Activated CD4-positive, alpha-beta memory T cell treated with anti-CD3 and anti-CD28 coated beads for 36 hours (primary cell): ENCODE results near the gene TENT5A. TPM values are rescaled to one million over a fixed set of nuclear protein-coding genes. Genes with fewer than 3 reads are reported as not detected.

Source experiments
- CTCF ChIA-PET: fragments of 350-600 bp; sonication (Branson Sonifier 250); formaldehyde crosslinking; loops from one replicate; lab custom pipeline; 2021; ENCODE audit warnings: antibody characterized with exemption, inconsistent platforms; lab: Charles Lee
- POLR2A ChIA-PET: fragments of 350-600 bp; sonication (Branson Sonifier 250); formaldehyde crosslinking; loops from one replicate; lab custom pipeline; 2021; ENCODE audit warnings: antibody characterized with exemption; lab: Charles Lee
- DNase-seq: peaks from one replicate; pipeline ENCODE4 v3.0.0-alpha.2; 2020
- H3K27ac Mint-ChIP-seq: one replicate; pipeline ENCODE4 v1.8.0; 2021; ENCODE audit warnings: mixed read lengths
- H3K27me3 Mint-ChIP-seq: one replicate; pipeline ENCODE4 v1.8.0; 2021; ENCODE audit warnings: mixed read lengths
- H3K36me3 Mint-ChIP-seq: one replicate; pipeline ENCODE4 v1.8.0; 2021; ENCODE audit warnings: mixed read lengths
- H3K4me1 Mint-ChIP-seq: one replicate; pipeline ENCODE4 v1.8.0; 2021; ENCODE audit warnings: low read depth, mixed read lengths
- H3K4me3 Mint-ChIP-seq: one replicate; pipeline ENCODE4 v1.8.0; 2021; ENCODE audit warnings: mild to moderate bottlenecking, mixed read lengths
- H3K9me3 Mint-ChIP-seq: one replicate; pipeline ENCODE4 v1.8.0; 2021; ENCODE audit warnings: mixed read lengths
- intact Hi-C: fragments of 100-400 bp; cut with micrococcal nuclease; formaldehyde crosslinking; loops from one replicate; pipeline ENCODE4 v1.15.1; 2023
- total RNA-seq, 2 experiments: library from RNA; stranded (reverse); gene quantifications; one replicate each; pipeline ENCODE4 v1.2.3, GENCODE V29; 2021

TENT5A gene
- total RNA-seq, 2 experiments from 2014 or later: 0.51 to 1.1 TPM

DNA sequence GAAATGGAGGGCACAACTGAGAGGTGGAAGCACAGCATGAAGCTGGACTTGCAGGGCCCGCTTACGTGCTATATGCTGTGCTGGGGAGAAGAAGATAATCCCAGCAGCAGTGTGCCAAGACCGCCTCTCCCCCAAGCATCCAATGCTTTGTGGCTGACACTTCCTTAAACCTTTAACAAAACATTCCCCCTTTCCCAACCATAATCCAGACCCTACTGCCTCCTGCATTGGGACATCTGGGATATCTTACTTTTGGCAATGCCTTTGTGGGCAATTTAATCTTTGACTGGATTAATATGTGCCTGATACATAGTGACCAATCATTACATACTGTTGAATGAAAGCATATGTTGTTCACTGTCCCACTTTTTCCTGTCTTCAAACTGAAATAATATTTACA lies 3.1 kb upstream of the TENT5A start:
- H3K9me3 Mint-ChIP-seq: no peaks in the 10 kb centered on the region
- H3K4me3 Mint-ChIP-seq: no peak overlapping the region

DNA sequence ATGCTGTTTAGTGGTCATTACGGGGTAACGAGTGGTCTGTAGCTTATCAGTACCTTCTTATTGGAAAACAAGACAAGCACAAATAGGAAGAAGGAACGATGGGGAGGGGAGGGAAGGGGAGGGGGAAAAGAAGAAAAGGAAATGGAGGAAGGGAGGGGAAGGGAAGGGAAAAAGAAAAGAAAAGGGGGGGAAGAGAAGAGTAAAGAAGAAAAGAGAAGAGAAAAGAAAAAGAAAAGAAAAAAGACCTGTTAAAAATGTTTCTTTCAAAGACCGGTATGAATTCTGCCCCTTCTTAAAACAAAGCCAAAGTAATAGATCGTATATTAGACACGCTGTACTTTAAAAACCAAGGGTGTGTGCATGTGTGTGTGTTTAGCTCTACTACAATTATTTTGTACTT lies 2.4 kb upstream of the TENT5A start:
- intact Hi-C loops: loop anchor here (5.0 kb wide), 3 partner anchors 303 to 1808 kb away; partner anchors contain the start of gene ELOVL4
- Mint-ChIP-seq H3K4me1 (peaks cover 26% of the 10 kb centered on the region), H3K9me3 (no peaks in the 10 kb centered on the region), H3K27ac (no peak overlapping the region), H3K36me3 (peaks cover 1% of the 10 kb centered on the region), H3K4me3 (no peak overlapping the region), H3K27me3 (peaks cover 17% of the 10 kb centered on the region)
- POLR2A ChIA-PET: no interaction called here
- CTCF ChIA-PET: no interaction called here
- no peak for DNase-seq

More for the DNA sequence above, 3.1 kb upstream of the TENT5A start:
- Mint-ChIP-seq H3K36me3 (peaks cover 1% of the 10 kb centered on the region), H3K4me1 (peaks cover 21% of the 10 kb centered on the region), H3K27ac (no peak overlapping the region), H3K27me3 (peaks cover 14% of the 10 kb centered on the region)
- ChIA-PET POLR2A (no interaction called here), CTCF (no interaction called here)
- intact Hi-C loops: no loop called here
- DNase-seq: no peak

DNA sequence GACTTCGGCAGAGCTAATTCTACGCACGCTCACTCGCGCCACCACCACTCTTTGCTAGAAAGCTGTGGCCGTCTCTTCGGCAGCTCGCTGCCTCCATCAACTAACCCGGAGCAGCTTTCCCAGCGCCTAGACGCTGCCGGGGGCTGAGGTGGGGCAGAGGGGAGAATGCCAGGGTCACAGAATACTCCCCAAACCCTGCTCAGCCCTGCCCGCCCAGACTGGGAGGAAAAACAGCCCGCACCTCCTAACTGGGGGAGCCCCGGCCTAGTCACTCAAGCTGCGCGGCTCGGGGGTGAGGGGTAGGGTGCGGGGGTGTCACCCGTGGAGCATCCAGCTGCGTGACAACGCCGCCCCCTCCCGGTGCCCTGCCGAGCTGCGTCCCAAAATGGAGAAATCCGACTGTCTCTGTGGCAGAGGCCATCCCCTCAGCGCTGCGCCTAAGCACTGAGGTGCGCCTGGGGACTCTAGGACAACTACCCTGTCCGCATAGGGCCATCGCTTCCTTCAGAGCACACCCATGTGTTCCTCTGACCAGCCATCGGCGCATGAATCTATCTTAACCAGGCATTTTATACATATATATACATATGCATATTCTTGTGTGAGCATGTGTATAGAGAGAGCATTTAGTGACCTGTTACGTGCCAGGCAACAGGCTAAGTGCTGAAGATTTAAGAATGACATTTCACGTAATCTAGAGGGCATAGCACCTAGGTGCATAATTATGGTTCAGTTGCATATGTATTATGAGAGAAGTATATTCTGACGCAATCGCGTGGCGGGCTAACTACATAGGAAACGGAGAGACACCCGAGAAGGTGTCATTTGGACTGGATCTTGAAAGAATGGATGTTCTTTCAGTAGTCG lies 1.5 kb upstream of the TENT5A start:
- Mint-ChIP-seq H3K36me3 (peaks cover 1% of the 10 kb centered on the region), H3K9me3 (no peaks in the 10 kb centered on the region), H3K4me1 (peaks cover 31% of the 10 kb centered on the region), H3K27ac (peak overlapping the region; percentile 36), H3K4me3 (peak overlapping the region; percentile 85), H3K27me3 (peaks cover 17% of the 10 kb centered on the region)
- intact Hi-C loops: loop anchor here (1.0 to 5.0 kb wide), 7 partner anchors 302 to 1807 kb away; partner anchors contain the start of genes ELOVL4, IBTK and TTK
- ChIA-PET CTCF (interaction anchor here (0.5 to 2.3 kb wide), 12 partner anchors 11 to 1808 kb away, joined by 3 to 13 read pairs (median 3); partner anchors contain the start of gene BCKDHB), POLR2A (no interaction called here)
- DNase-seq: peak; percentile 90

DNA sequence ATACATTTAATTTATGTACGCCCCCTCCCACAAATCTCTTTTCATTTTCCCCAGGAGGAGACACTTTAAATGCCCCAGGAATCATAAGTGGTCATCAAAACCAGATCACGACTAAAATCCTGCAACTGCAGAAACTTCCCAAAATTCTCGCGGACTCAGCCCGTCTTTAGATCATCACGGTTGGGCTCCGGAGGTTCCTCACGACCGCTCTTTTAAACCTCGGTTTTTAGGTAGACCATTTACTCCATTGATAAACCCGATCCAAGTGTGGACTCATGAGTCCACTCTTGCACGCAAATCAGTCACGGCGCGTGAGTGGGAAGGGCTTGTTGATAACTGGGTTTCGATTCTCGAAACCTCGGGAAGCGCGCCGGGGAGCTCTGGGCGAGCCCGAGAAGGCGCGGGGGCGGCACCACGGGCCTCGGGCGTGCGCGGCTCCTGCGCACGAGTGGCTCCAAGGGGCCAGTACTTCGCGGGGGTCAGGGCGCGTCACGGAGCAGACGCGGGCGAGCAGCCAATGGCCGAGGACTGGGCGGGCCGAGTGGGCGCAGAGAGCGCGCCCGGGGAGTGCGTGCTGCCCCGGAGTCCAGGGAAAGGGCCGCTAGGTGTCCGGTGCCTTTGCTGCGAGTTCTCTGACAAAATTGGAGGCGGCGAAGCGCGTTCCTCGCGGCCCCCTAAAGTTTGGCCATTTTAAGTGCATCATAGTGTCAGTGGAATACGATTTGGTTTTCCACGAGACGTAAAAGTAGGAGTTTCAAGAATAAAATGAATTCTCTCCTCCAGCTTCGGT lies 635 bp upstream of the TENT5A start:
- intact Hi-C loops: loop anchor here (1.0 to 5.0 kb wide), 11 partner anchors 19 to 1806 kb away; partner anchors contain the start of genes BCKDHB, ELOVL4, IBTK and TTK
- peaks cover 31% of the 10 kb centered on the region for H3K4me1 Mint-ChIP-seq
- ChIA-PET CTCF (interaction anchor here (0.6 to 2.3 kb wide), 11 partner anchors 12 to 1807 kb away, joined by 3 to 13 read pairs (median 3); partner anchors contain the start of gene BCKDHB), POLR2A (interaction anchor here (0.8 kb wide), 1 partner anchor 26 kb away, joined by 3 read pairs; no protein-coding TSS in a partner anchor)
- H3K27ac Mint-ChIP-seq: peak overlapping the region; percentile 72
- H3K4me3 Mint-ChIP-seq: peak overlapping the region; percentile 85
- no peaks in the 10 kb centered on the region for H3K9me3 Mint-ChIP-seq
- peak; percentile 65 for DNase-seq
- H3K27me3 Mint-ChIP-seq: peaks cover 17% of the 10 kb centered on the region
- peaks cover 1% of the 10 kb centered on the region for H3K36me3 Mint-ChIP-seq

DNA sequence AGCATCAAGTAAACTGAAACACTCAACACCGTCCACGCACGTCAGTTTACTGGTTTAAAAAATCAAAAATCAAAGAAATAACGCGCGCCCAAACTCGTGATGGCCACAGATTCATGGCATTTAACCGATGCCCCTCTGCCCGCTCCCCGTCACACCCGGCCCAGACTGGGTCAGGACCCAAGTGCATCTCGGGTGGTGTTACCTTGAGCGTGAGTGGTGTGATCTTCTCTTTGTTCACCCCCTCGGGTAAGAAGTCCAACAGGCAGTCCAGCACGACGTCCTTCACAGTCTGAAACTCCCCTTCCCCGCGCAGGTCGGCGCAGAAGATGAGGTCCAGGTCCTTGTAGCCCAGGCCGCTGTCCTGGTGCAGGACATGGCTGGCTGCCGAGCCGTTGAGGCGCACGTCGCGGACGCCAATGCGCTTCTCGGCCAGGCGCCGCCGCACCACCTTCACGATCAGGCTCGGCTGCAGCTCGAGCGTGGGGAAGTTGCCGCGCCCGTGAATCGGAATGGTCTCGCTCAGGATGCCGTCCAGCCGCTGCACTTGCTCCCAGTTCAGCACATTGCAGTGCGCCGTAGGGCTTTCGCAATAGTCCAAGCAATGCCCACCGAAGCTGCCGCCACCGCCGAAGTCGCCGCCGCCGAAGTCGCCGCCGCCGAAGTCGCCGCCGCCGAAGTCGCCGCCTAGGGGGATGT lies 945 bp downstream of the TENT5A start:
- ChIA-PET CTCF (interaction anchor here (1.0 kb wide), 1 partner anchor 24 kb away, joined by 3 read pairs; no protein-coding TSS in a partner anchor), POLR2A (no interaction called here)
- Mint-ChIP-seq H3K27ac (peak overlapping the region; percentile 72), H3K4me3 (peak overlapping the region; percentile 85), H3K4me1 (peaks cover 33% of the 10 kb centered on the region), H3K9me3 (no peaks in the 10 kb centered on the region), H3K36me3 (peaks cover 1% of the 10 kb centered on the region), H3K27me3 (peaks cover 17% of the 10 kb centered on the region)
- intact Hi-C loops: loop anchor here (1.0 to 5.0 kb wide), 9 partner anchors 21 to 1804 kb away; partner anchors contain the start of genes BCKDHB, ELOVL4, IBTK and TTK
- peak; percentile 36 for DNase-seq

DNA sequence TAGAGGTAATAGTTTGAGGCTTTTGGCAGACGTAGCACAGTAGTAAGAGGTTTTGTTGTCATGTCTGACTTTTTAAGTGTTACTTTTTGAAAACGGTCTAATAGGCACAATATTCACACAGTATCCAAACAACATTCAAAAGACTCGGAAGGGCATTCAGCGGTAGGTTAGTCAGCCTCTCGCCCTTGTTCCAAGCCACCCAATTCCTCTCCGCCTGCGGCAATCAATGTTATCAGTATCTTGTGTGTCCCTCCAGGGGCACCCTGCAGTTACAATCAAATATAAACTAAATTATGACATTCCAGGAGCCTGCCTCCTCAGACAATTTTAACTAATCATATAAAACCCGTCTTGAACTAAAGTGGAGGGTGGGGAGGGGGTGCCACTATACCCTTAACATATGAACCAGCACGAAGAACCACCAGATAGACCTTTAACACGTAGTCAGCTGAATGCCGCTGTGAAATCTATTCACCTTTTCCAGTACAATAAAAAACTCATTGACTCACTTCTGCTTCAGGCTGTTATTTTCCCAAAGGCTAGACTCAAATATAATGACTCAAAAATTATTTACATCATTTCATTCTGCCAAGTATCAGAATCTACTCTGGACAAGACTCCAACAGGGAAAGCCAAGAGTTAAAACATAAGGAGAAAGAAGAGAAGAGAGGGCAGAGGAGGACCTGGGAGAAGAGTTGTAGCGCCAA lies 1.6 kb downstream of the TENT5A start:
- DNase-seq: no peak
- peaks cover 1% of the 10 kb centered on the region for H3K36me3 Mint-ChIP-seq
- no peak overlapping the region for H3K27ac Mint-ChIP-seq
- intact Hi-C loops: loop anchor here (5.0 kb wide), 3 partner anchors 299 to 1804 kb away; partner anchors contain the start of gene ELOVL4
- POLR2A ChIA-PET: no interaction called here
- CTCF ChIA-PET: no interaction called here
- H3K27me3 Mint-ChIP-seq: peaks cover 17% of the 10 kb centered on the region
- H3K4me3 Mint-ChIP-seq: peak overlapping the region; percentile 85
- peaks cover 33% of the 10 kb centered on the region for H3K4me1 Mint-ChIP-seq
- H3K9me3 Mint-ChIP-seq: no peaks in the 10 kb centered on the region

DNA sequence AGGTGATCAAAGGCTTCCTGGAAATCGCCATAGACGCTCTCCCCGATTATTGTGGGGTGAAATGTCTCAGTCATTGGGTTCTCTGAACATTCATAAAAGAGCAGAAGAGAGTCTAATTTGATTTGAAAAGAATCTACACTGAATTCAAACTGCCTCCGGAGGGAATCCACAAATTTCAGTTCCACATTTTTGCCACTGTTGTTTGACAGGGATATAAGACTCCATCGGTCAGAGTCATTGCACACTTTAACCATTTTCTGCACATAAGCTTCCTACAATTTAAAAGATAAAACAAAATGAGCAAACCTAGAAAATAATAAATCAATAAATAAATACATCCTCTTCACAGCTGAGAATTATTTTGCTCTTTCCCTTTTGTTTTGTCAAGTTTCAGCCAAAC lies 2.3 kb downstream of the TENT5A start:
- Mint-ChIP-seq H3K27me3 (peaks cover 17% of the 10 kb centered on the region), H3K27ac (no peak overlapping the region), H3K4me3 (no peak overlapping the region), H3K36me3 (peaks cover 1% of the 10 kb centered on the region), H3K4me1 (peaks cover 34% of the 10 kb centered on the region), H3K9me3 (no peaks in the 10 kb centered on the region)
- ChIA-PET POLR2A (no interaction called here), CTCF (no interaction called here)
- intact Hi-C loops: loop anchor here (5.0 kb wide), 3 partner anchors 298 to 1803 kb away; partner anchors contain the start of gene ELOVL4
- no peak for DNase-seq

DNA sequence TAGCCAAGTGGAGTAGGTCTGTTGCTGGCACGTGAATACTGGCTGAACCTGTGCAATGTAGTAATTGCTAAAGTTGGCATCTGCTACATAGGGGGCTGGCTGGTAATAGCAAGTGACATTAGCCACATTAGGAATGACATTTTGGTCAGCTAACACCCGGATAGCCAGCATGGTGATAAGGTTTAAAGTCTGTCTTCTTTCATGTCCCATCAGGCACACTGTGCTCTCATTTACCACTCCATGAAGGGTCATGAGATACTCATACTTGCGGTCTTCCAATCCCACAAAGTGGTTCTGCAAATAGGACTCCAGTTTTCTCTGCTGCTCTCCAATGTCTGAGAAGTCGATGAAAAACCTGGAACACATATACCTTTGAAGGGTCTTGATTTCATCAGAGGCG lies 2.8 kb downstream of the TENT5A start:
- DNase-seq: no peak
- intact Hi-C loops: loop anchor here (5.0 kb wide), 3 partner anchors 297 to 1802 kb away; partner anchors contain the start of gene ELOVL4
- no peaks in the 10 kb centered on the region for H3K9me3 Mint-ChIP-seq
- H3K4me3 Mint-ChIP-seq: no peak overlapping the region
- ChIA-PET POLR2A (no interaction called here), CTCF (interaction anchor here (0.6 kb wide), 1 partner anchor 9 kb away, joined by 3 read pairs; no protein-coding TSS in a partner anchor)
- no peak overlapping the region for H3K27ac Mint-ChIP-seq
- peaks cover 1% of the 10 kb centered on the region for H3K36me3 Mint-ChIP-seq
- peaks cover 35% of the 10 kb centered on the region for H3K4me1 Mint-ChIP-seq
- peaks cover 17% of the 10 kb centered on the region for H3K27me3 Mint-ChIP-seq

DNA sequence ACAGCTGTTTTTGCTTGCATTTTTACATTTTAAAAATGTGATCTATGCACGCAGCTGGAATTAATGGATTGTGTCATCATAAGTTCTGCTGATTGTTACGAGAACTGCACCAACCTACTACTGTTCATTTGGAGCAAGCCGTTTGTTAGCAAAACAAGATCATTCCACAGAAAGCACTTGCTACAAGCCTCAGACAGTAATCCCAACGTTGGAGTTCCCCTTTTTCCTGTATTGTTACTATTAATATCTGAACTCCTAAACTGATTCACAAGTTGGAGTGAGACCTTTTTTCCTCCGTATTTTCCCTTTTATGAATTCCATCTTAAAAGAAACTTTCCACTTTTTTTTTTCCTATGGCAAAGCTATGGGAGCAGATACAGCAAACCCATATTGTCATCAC lies 3.5 kb downstream of the TENT5A start:
- H3K9me3 Mint-ChIP-seq: no peaks in the 10 kb centered on the region
- ChIA-PET POLR2A (no interaction called here), CTCF (interaction anchor here (0.6 kb wide), 1 partner anchor 9 kb away, joined by 3 read pairs; no protein-coding TSS in a partner anchor)
- intact Hi-C loops: no loop called here
- peaks cover 34% of the 10 kb centered on the region for H3K4me1 Mint-ChIP-seq
- peaks cover 14% of the 10 kb centered on the region for H3K27me3 Mint-ChIP-seq
- H3K27ac Mint-ChIP-seq: no peak overlapping the region
- peaks cover 1% of the 10 kb centered on the region for H3K36me3 Mint-ChIP-seq
- H3K4me3 Mint-ChIP-seq: no peak overlapping the region
- no peak for DNase-seq

DNA sequence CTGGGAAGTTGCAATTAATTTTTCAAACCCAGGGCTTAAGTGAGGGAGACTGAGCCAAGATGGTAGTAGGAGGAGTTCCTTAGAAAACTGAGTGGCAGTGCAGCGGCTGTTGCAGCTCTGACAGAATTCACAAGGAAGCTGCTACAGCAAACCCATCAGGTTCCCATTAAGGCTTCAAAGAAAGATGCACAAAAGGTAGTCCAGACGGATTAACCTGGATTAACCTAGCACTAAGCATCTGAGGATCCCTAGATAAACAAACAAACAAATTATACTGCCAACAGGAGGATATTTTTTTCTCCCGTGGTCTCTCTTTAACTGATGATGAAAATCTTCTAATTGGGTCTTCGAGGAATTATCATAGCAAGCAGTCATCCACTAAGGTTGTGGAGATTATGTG lies 5.2 kb downstream of the TENT5A start:
- H3K4me1 Mint-ChIP-seq: peaks cover 28% of the 10 kb centered on the region
- no peak overlapping the region for H3K27ac Mint-ChIP-seq
- H3K27me3 Mint-ChIP-seq: peaks cover 14% of the 10 kb centered on the region
- no peaks in the 10 kb centered on the region for H3K9me3 Mint-ChIP-seq
- ChIA-PET POLR2A (no interaction called here), CTCF (no interaction called here)
- intact Hi-C loops: no loop called here
- H3K4me3 Mint-ChIP-seq: no peak overlapping the region
- peaks cover 1% of the 10 kb centered on the region for H3K36me3 Mint-ChIP-seq
- no peak for DNase-seq

DNA sequence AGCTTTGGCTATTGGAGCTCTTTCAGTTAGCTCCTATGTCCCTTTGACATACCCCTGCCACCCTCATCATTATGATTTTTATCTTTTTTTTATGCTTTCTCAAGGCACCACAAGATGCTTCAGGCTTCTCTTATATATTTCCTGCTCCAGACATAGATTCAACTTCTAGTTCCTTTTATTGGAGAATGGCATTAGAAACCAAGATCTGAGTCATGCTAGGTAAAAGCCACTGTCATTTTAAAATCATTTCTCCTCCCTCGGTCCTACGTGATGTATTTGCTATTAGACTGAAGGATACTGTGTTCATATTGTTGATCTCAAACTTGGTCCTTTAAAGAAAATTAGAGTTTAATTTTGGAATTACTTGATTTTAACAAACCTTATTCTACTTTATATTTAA lies 8.3 kb downstream of the TENT5A start:
- Mint-ChIP-seq H3K4me3 (no peak overlapping the region), H3K27me3 (no peaks in the 10 kb centered on the region), H3K36me3 (no peaks in the 10 kb centered on the region), H3K9me3 (no peaks in the 10 kb centered on the region), H3K4me1 (peaks cover 4% of the 10 kb centered on the region), H3K27ac (no peak overlapping the region)
- intact Hi-C loops: no loop called here
- ChIA-PET CTCF (no interaction called here), POLR2A (no interaction called here)
- no peak for DNase-seq
